SK-N-MC (cell line): Measurements from ENCODE around the gene TEF.

Source experiments
- EZH2 ChIP-seq: fragments of 200-600 bp; sonication (generic); IDR thresholded peaks from one replicate; pipeline ENCODE4 v1.6.1; 2017; ENCODE audit warnings: antibody characterized with exemption
- FOXP2 ChIP-seq: optimal IDR thresholded peaks from 2 replicates; pipeline ENCODE3; 2011; ENCODE audit warnings: mild to moderate bottlenecking, moderate library complexity; ENCODE audit not compliant: insufficient read depth; ENCODE audit errors: extremely low read length, control extremely low read depth
- POLR2AphosphoS5 ChIP-seq: IDR thresholded peaks from 2 replicates; pipeline ENCODE4 v1.6.1; 2012; ENCODE audit warnings: mild to moderate bottlenecking, low read depth, low read length, borderline replicate concordance

GRCh38 chr22:41338614-41339212 lies 43.0 kb upstream of the TEF start:
- TF ChIP-seq POLR2AphosphoS5: no peak
- no peak for TF ChIP-seq EZH2
- TF ChIP-seq FOXP2: no peak
